H1 (cell line): ENCODE data around the gene ZNF184.

Experiments used
- CBX8 ChIP-seq: fragments of 300-800, 300-1000 bp; sonication (generic); IDR thresholded peaks from 2 replicates; pipeline ENCODE4 v1.7.1; 2016; ENCODE audit warnings: low read depth, low read length, borderline replicate concordance
- CREB1 ChIP-seq: IDR thresholded peaks from 2 replicates; pipeline ENCODE4 v1.6.1; 2012; ENCODE audit warnings: inconsistent platforms
- GTF2F1 ChIP-seq: IDR thresholded peaks from 2 replicates; pipeline ENCODE4 v1.6.1; 2012; ENCODE audit warnings: low read depth, low read length, improper control_type of control experiment, borderline replicate concordance
- JUN ChIP-seq: IDR thresholded peaks from 2 replicates; pipeline ENCODE4 v1.6.1; 2011; ENCODE audit warnings: low read depth, mild to moderate bottlenecking, improper control_type of control experiment, low read length
- POLR2A ChIP-seq, 2 experiments: IDR thresholded peaks; 1 replicate in 1 of 2; 2 replicates in 1 of 2; pipeline ENCODE4 v1.6.1; 2011; ENCODE audit warnings: low read depth in 2 of 2, low read length in 2 of 2, mild to moderate bottlenecking in 2 of 2; ENCODE audit errors: control extremely low read depth in 1 of 2
- RAD21 ChIP-seq, 2 experiments: IDR thresholded peaks in 1 of 2; conservative IDR thresholded peaks in 1 of 2; 2 replicates each; pipeline ENCODE4 v1.6.1; 2011; ENCODE audit warnings: low read depth in 2 of 2, low read length in 2 of 2, improper control_type of control experiment in 1 of 2, inconsistent platforms in 1 of 2, mild to moderate bottlenecking in 1 of 2, moderate library complexity in 1 of 2
- RFX5 ChIP-seq: IDR thresholded peaks from 2 replicates; pipeline ENCODE4 v1.6.1; 2011; ENCODE audit warnings: low read depth, low read length, improper control_type of control experiment, borderline replicate concordance
- RXRA ChIP-seq: IDR thresholded peaks from 2 replicates; pipeline ENCODE4 v1.6.1; 2011; ENCODE audit warnings: low read depth, mild to moderate bottlenecking, low read length, moderate library complexity; ENCODE audit not compliant: insufficient read depth
- SP4 ChIP-seq: IDR thresholded peaks from 2 replicates; pipeline ENCODE4 v1.6.1; 2012; ENCODE audit warnings: low read length, inconsistent platforms
- SUZ12 ChIP-seq: fragments of 200-600 bp; sonication (generic); IDR thresholded peaks from 2 replicates; pipeline ENCODE4 v1.6.1; 2012; ENCODE audit warnings: mild to moderate bottlenecking, inconsistent platforms, low read length, moderate library complexity, mixed read lengths
- YY1 ChIP-seq: IDR thresholded peaks from 2 replicates; pipeline ENCODE4 v1.6.1; 2011; ENCODE audit warnings: low read depth, mild to moderate bottlenecking, low read length
- TF ChIP-seq, protein P1 (sequence below), 3 experiments: IDR thresholded peaks; 1 replicate in 2 of 3; 2 replicates in 1 of 3; pipeline versions ENCODE4 v1.5.1 to v1.6.1; 2011; ENCODE audit warnings: low read length in 3 of 3, mild to moderate bottlenecking in 3 of 3, inconsistent platforms in 2 of 3, low read depth in 1 of 3, moderate library complexity in 1 of 3; ENCODE audit not compliant: insufficient read depth in 1 of 3; ENCODE audit errors: control extremely low read depth in 1 of 3
- TF ChIP-seq, protein P2 (sequence below): IDR thresholded peaks from 2 replicates; pipeline ENCODE4 v1.6.1; 2011; ENCODE audit warnings: low read depth, mild to moderate bottlenecking, low read length; ENCODE audit not compliant: insufficient read depth

DNA sequence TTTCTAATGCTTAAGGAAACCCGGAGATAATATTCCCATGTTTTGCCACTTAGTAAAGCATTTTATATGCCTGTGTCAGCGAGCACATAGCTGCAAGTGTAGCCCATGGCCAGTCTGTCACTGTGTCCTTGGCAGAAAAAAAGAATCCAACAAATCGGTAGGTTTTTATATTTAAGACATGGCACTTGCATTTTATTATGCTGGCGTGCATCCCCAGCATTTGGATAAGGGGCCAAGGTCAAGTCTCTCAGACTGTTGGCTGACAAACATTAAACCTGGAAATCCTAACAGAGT is 1.2 kb upstream of the ZNF184 start:
- TF ChIP-seq POLR2A (IDR thresholded peaks at IDR 0.05; ENCODE audit: control extremely low read depth in 1 of 2, low read depth in 2 of 2, low read length in 2 of 2) (no peak), JUN (no peak), RAD21 (IDR thresholded peaks at IDR 0.05 in 1 of 2, conservative IDR thresholded peaks at IDR 0.05 in 1 of 2; ENCODE audit: low read depth in 2 of 2, low read length in 2 of 2) (no peak), CBX8 (no peak), SUZ12 (no peak), CREB1 (no peak), YY1 (no peak), SP4 (no peak), GTF2F1 (no peak), RFX5 (no peak), RXRA (no peak)
- TF ChIP-seq, protein P1, sequence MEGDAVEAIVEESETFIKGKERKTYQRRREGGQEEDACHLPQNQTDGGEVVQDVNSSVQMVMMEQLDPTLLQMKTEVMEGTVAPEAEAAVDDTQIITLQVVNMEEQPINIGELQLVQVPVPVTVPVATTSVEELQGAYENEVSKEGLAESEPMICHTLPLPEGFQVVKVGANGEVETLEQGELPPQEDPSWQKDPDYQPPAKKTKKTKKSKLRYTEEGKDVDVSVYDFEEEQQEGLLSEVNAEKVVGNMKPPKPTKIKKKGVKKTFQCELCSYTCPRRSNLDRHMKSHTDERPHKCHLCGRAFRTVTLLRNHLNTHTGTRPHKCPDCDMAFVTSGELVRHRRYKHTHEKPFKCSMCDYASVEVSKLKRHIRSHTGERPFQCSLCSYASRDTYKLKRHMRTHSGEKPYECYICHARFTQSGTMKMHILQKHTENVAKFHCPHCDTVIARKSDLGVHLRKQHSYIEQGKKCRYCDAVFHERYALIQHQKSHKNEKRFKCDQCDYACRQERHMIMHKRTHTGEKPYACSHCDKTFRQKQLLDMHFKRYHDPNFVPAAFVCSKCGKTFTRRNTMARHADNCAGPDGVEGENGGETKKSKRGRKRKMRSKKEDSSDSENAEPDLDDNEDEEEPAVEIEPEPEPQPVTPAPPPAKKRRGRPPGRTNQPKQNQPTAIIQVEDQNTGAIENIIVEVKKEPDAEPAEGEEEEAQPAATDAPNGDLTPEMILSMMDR (IDR thresholded peaks at IDR 0.05; ENCODE audit: control extremely low read depth in 1 of 3, insufficient read depth in 1 of 3, low read depth in 1 of 3, low read length in 3 of 3), result no peak
- TF ChIP-seq, protein P2, sequence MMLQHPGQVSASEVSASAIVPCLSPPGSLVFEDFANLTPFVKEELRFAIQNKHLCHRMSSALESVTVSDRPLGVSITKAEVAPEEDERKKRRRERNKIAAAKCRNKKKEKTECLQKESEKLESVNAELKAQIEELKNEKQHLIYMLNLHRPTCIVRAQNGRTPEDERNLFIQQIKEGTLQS, result no peak
